ENCODE results near the gene HDDC3.
A peak's percentile ranks its signal among the peaks of the same experiment; 100 is the strongest.

HDDC3 gene

GRCh38 chr15:90953947-90954711 lies 21.8 kb upstream of the HDDC3 start:
- DNase-seq: no peak

GRCh38 chr15:90952901-90953677 lies 20.7 kb upstream of the HDDC3 start:
- no peak for DNase-seq

- DNase-seq: no peak
Measured at GRCh38 chr15:90950676-90951075, 18.3 kb upstream of the HDDC3 start.

GRCh38 chr15:90949979-90950675 lies 17.8 kb upstream of the HDDC3 start:
- no peak for DNase-seq

GRCh38 chr15:90948506-90948905 lies 16.2 kb upstream of the HDDC3 start:
- no peak for DNase-seq

- no peak for DNase-seq
Measured at GRCh38 chr15:90947577-90948357, 15.4 kb upstream of the HDDC3 start.

GRCh38 chr15:90946941-90947576 lies 14.7 kb upstream of the HDDC3 start:
- no peak for DNase-seq

GRCh38 chr15:90946538-90946937 lies 14.2 kb upstream of the HDDC3 start:
- no peak for DNase-seq

- DNase-seq: no peak
Measured at GRCh38 chr15:90945091-90945490, 12.7 kb upstream of the HDDC3 start.

GRCh38 chr15:90942354-90943120 lies 10.2 kb upstream of the HDDC3 start:
- DNase-seq: no peak

GRCh38 chr15:90941038-90941437 lies 8.7 kb upstream of the HDDC3 start:
- DNase-seq: no peak

- DNase-seq: no peak
Measured at GRCh38 chr15:90939756-90940155, 7.4 kb upstream of the HDDC3 start.

GRCh38 chr15:90938261-90938660 lies 5.9 kb upstream of the HDDC3 start:
- DNase-seq: no peak

- DNase-seq: no peak
Measured at GRCh38 chr15:90936823-90937222, 4.5 kb upstream of the HDDC3 start.

- peak; percentile 94 for DNase-seq
Measured at GRCh38 chr15:90934949-90935751, 2.8 kb upstream of the HDDC3 start, which contains the start of gene UNC45A. Gene UNC45A, plus strand, starts transcription at chr15:90935285. Its CDS starts 40 bp downstream, at chr15:90935325.

GRCh38 chr15:90934256-90934948 lies 2.1 kb upstream of the HDDC3 start:
- DNase-seq: peak; percentile 87

- no peak for DNase-seq
Measured at GRCh38 chr15:90933301-90933700, 952 bp upstream of the HDDC3 start.

- DNase-seq: no peak
Measured at GRCh38 chr15:90932660-90932991, 277 bp upstream of the HDDC3 start.

- DNase-seq: no peak
Measured at GRCh38 chr15:90931575-90931827, 848 bp downstream of the HDDC3 start.

GRCh38 chr15:90930861-90931574 lies 1.3 kb downstream of the HDDC3 start:
- no peak for DNase-seq

Measured in femur (tissue), 1 donor.